Left ventricle myocardium inferior (tissue), 1 donor: ENCODE results near the gene LRMDA. TPM values are rescaled to one million over a fixed set of nuclear protein-coding genes. Genes with fewer than 3 reads are reported as not detected.

ENCODE experiments used
- DNase-seq: peaks from one replicate; pipeline ENCODE4 v3.0.0-alpha.2; 2020
- H3K27ac ChIP-seq: fragments of 200-600 bp; replicated peaks from 2 replicates; pipeline ENCODE4 v1.8.0; 2021
- H3K27me3 ChIP-seq: fragments of 200-600 bp; 2 replicates; pipeline ENCODE4 v1.8.0; 2021; ENCODE audit warnings: low read depth
- H3K36me3 ChIP-seq: fragments of 200-600 bp; 2 replicates; pipeline ENCODE4 v1.8.0; 2021
- H3K4me1 ChIP-seq: fragments of 200-600 bp; 2 replicates; pipeline ENCODE4 v1.8.0; 2021
- H3K4me3 ChIP-seq: fragments of 200-600 bp; 2 replicates; pipeline ENCODE4 v1.8.0; 2021; ENCODE audit warnings: mild to moderate bottlenecking, moderate library complexity
- H3K9me3 ChIP-seq: fragments of 200-600 bp; replicated peaks from 2 replicates; pipeline ENCODE4 v1.8.0; 2021
- CTCF ChIP-seq: fragments of 200-600 bp; IDR thresholded peaks from 2 replicates; pipeline ENCODE4 v1.8.0; 2021; ENCODE audit warnings: antibody characterized with exemption, mild to moderate bottlenecking, borderline replicate concordance
- intact Hi-C: fragments of 100-400 bp; cut with micrococcal nuclease; formaldehyde crosslinking; loops from one replicate; pipeline ENCODE4 v1.11.0; 2022
- total RNA-seq: library from RNA; stranded (reverse); fragmentation: NEBNext Ultra II Directional; extraction: Animal tissue kit (Norgen Biotek cat#: 25700); gene quantifications from one replicate; pipeline ENCODE4 v1.2.1, GENCODE V29; 2021
- donor health status: DM: no; HTN: yes; CAD: no; lungs with severe emphysema.

LRMDA gene
- total RNA-seq, 1 donor from 2014 or later, result 18.7 TPM

GRCh38 chr10:75582102-75582501, 150.7 kb downstream of the LRMDA start:
- Histone ChIP-seq H3K27me3 (no peaks in the 10 kb centered on the region), H3K4me1 (no peaks in the 10 kb centered on the region), H3K27ac (no peak overlapping the region), H3K4me3 (no peak overlapping the region), H3K9me3 (peaks cover 50% of the 10 kb centered on the region), H3K36me3 (peaks cover 8% of the 10 kb centered on the region)
- DNase-seq, result no peak
- intact Hi-C loops, result no loop called here
- no peak for TF ChIP-seq CTCF

- DNase-seq, result no peak
- Histone ChIP-seq H3K4me3 (no peak overlapping the region), H3K9me3 (peaks cover 33% of the 10 kb centered on the region), H3K27ac (no peak overlapping the region), H3K27me3 (no peaks in the 10 kb centered on the region), H3K36me3 (peaks cover 8% of the 10 kb centered on the region), H3K4me1 (no peaks in the 10 kb centered on the region)
- intact Hi-C loops, result no loop called here
- TF ChIP-seq CTCF, result no peak
These were observed 153.9 kb downstream of the LRMDA start for GRCh38 chr10:75585294-75585693.

- intact Hi-C loops, result no loop called here
- Histone ChIP-seq H3K9me3 (peaks cover 18% of the 10 kb centered on the region), H3K4me1 (no peaks in the 10 kb centered on the region), H3K27ac (no peak overlapping the region), H3K36me3 (peaks cover 7% of the 10 kb centered on the region), H3K4me3 (no peak overlapping the region), H3K27me3 (no peaks in the 10 kb centered on the region)
- no peak for TF ChIP-seq CTCF
- DNase-seq, result no peak
These were observed 155.4 kb downstream of the LRMDA start for GRCh38 chr10:75586814-75587213.

GRCh38 chr10:75588031-75588430, 156.6 kb downstream of the LRMDA start:
- H3K27ac ChIP-seq, result no peak overlapping the region
- H3K9me3 ChIP-seq, result peaks cover 6% of the 10 kb centered on the region
- TF ChIP-seq CTCF, result no peak
- no peak for DNase-seq
- no peaks in the 10 kb centered on the region for H3K36me3 ChIP-seq
- peaks cover 3% of the 10 kb centered on the region for H3K4me1 ChIP-seq
- no peaks in the 10 kb centered on the region for H3K27me3 ChIP-seq
- H3K4me3 ChIP-seq, result no peak overlapping the region
- intact Hi-C loops, result no loop called here

- DNase-seq, result no peak
- no peak overlapping the region for H3K27ac ChIP-seq
- no peaks in the 10 kb centered on the region for H3K27me3 ChIP-seq
- intact Hi-C loops, result no loop called here
- no peaks in the 10 kb centered on the region for H3K36me3 ChIP-seq
- no peak overlapping the region for H3K4me3 ChIP-seq
- TF ChIP-seq CTCF, result no peak
- no peaks in the 10 kb centered on the region for H3K9me3 ChIP-seq
- H3K4me1 ChIP-seq, result peaks cover 3% of the 10 kb centered on the region
These were observed 158.7 kb downstream of the LRMDA start for GRCh38 chr10:75589895-75590654.
